Limb (tissue), 2 donors: Measurements from ENCODE around the gene ZFP36L2.

ENCODE experiments used
- DNase-seq, 2 donors: peaks; one replicate each; pipeline ENCODE4 v3.0.0-alpha.2; 2016; ENCODE audit errors: extremely low spot score in 2 of 2

Gene ZFP36L2

DNA sequence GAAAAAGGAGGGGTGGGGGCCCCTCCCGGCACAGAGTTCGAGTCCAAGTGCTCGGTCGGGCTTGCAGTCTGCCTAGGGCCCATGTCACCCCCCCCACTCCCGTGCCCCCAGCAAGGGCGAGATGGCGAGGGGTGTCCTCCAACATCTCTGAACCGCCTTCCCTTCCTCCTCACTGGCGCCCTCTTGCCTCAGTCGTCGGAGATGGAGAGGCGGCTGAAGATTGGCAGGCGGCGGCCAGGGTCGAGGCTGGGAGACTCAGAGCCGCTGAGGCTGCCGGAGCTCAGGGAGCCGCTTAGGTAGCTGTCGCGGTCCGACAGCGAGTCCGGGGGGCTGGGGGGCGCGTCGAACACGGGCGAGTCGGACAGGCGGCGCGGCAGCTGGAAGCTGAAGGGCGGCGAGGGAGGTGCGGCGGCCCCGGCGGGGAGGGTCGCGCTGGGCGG, 2.3 kb downstream of the ZFP36L2 start:
- DNase-seq, result peak in 1 of 2 donors; percentile 85

DNA sequence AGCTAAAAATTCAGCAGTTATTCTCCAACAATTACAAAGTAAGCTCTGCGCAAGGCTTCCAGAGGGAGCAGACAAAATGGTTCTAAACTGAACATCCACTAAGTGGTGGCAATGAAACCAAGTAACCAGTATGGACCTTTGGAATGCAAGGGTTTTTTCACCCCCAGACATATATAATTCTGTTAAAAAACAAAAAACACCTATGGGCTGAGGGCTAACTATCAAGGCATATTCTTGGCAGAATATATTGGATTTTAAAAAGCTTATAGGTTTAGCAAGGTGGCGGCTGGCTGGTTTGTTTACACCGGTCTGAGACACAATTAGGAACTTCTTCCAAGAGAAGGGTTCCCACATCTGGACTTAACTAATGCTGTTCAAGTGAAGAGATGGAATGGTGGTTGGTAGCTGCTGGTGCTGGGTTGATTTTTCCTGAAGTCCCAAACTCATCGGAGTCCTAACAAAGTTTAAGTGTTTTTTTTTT, 2.8 kb downstream of the ZFP36L2 start:
- DNase-seq, result no peak

DNA sequence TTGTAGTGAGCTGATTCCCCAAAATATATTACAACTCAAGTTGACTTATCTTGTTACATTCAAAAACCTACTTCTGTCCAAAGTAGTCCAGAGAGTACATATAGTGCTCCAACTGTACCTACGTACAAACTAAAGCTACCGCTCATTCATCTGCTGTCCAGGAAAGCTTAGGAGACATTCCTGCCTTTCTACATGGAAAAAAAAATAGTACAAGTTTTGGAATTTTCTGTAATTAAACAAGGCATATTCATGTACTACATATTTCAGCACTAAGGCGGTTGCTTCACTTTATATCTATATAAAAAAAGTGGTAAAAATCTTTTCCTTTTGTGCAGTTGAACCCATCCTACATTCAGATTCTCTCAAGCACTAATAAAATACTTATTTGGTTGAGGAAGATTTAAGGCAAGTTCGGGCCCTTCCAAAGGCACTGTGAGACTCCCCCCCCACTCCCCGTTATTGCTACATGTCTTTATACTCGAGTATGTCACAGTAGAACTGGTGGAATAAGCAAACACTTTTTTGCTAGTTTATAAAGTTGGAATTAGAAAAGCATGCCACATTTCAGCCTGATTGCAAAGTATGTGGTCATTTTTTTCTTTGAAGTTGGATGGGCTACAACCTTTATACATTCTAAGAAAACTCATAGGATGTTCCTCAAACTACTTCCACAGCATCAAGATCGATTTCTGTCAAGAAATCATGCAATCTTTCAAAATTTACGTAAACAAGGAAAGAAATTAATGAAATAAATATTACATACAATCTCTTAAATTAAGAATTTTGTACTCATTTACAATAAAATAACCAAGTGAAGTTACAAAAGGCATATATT, 3.7 kb downstream of the ZFP36L2 start:
- no peak for DNase-seq

DNA sequence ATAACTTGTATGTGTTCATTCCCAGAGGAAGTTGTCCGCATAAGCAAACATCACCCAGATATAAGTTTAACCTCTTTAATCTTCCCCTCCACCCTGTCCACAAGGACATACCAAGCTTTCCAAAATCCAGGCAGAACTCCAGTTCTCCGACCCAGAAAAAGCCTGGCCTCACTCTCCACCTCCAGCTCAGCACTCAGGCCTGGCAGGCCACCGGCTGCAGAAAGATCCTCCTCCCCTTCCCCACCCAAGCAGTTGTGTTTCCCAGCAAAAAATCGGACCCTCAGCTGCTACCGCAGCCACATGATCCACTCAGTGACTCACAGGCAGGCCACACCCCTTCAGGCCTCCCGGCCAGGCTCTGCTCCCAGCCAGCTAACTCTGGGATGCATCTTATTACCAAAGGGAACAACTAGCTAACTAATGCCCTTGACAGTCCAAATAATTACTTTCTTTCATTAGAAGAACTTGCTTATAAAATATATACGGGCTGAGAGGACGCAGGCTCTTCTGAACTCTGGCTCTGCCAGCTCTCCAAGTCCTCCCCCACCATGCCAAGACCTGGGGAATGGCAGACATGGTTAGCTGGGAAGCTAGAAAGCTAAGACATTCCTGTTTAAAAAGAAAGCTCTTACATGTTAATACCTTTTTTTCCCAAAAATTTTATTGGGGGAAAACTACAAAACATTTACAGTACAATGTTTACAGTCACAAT, 4.5 kb downstream of the ZFP36L2 start:
- peak; percentile 93 to 97 for DNase-seq

DNA sequence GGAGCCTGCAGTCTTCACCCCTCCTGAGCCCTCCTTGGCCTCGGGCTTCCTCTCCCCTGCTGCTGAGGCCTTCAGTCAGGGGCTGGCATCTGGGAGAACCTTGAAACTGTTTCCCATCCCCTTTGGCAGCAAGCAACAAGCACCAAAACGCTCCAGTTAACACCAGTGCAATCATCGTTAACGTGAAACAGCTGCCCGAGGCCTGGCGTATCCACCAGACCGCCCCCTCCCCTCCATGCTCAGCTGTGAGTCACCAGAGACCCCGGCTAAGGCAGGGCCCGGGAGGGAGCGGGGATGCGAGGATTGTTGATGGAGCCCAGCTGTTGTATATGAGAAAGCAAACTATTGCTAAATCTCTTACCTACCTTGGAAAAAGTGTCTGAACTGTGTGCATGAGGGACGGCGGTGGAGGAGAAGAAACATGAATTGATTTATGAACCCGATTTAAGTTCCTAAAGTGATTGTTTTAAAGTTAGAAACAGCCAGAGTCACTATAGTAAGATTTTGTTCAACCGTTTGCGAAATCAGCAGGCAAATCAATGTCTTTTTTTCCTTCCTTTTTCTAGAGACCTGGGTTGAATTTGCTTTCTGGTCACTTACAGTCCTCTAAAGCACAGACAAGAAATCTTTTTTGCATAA, 5.2 kb downstream of the ZFP36L2 start:
- DNase-seq, result peak; percentile 88 to 91

DNA sequence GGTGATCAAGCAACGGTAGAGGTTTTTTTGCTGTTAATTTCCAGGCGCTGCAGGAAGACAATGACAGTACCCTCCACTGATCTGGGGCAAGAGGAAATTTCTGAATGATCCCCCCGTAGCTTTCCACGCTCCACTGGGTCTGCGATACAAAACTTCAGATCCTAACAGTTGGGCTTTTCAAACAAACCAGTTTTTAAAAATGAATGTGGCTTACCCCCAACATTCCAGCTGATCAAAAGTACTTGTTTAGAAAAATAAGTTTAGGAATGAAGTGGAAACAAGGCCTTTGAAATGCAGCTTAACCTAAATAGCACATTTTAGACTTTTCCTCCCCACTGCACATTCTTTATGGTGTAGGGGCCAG, 5.7 kb downstream of the ZFP36L2 start:
- no peak for DNase-seq

DNA sequence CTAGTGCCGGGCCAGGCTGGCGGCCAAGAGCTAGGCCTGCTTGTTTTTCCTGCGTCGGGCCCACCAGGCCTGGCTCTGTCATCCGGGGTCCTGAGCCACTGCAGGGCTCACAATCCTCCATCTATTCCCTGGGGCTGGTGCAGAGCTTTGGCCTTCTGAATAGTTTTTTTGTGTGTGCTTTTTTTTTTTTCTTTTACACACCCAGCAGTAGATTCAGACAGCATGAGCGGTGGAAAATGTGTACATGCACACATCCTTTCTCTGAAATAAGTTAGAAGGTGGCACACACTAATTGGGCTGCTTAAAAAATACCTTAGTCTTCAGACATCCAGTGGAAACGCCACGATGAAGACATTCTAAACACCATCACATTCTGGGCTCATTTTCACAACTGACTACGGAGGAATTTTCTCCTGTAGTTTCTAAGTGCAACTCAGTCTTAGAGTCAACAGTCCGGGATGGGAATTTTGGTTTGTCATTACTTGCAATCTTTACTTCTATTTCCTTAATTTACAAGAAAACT, 6.1 kb downstream of the ZFP36L2 start:
- no peak for DNase-seq

DNA sequence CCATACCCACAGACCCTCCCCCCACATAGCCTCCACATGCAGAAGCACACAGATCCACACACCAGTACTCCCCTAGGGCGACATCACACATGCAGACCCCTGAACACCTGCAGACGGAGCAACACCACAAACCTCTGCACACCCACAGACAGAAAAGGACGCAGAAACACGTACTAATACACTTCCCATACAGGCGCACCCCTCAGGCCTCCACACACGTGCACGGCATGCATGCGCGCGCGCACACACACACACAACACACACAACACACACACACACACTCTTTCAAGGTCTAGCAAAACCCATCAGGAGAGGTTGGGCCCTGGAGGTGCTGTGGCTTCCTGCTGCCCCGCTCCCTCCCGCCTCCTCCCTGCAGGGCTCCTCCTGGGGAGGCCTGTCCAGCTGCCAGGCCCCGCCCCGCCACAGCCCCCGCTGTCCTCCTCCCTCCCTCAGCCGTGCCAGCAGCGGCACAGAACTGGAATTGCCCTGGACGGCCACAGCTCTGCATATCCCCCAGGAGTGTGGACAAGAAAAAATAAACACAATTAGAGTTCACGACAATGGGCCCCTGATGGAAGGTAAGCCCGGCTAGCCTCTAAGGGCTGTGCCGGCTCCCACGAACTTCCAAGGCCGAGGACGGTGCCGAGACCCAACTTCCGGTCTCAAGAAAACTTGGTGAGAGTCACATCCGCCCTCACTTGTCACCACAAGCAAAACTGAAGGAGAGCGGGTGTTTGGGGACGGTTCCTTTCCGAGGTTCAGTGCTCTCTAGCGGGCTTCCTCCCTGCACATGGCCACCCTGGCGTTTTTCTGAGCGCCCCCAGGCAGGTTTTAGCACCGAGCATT, 6.8 kb downstream of the ZFP36L2 start:
- peak in 1 of 2 donors; percentile 83 for DNase-seq

DNA sequence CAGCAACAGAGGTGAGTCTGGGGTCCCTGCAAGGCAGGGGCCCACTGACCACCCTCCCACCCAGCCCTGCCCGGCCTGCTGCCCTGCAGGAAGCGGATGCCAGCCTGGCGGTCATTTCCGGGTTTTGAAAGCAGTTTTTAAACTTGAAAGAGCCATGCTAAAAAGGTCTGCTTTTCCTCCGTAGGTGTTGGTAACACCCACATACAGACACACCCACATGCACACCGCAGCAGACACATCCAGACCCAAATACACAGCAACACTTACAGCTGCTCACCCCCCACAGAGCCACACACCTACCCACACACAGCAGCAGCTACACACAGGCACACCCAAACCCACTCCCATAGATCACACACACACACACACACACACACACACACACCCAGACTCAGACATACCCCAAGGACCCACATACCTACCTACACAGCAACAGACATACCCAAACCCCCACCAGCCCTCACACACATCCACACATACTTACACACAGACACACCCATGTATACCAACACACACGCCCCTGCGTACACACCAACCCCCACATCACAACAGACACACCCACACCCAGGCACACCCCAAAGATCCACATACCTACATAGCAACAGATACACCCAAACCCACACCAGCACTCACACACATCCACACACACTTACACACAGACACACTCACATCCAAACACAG, 7.6 kb downstream of the ZFP36L2 start:
- DNase-seq, result peak in 1 of 2 donors; percentile 59

DNA sequence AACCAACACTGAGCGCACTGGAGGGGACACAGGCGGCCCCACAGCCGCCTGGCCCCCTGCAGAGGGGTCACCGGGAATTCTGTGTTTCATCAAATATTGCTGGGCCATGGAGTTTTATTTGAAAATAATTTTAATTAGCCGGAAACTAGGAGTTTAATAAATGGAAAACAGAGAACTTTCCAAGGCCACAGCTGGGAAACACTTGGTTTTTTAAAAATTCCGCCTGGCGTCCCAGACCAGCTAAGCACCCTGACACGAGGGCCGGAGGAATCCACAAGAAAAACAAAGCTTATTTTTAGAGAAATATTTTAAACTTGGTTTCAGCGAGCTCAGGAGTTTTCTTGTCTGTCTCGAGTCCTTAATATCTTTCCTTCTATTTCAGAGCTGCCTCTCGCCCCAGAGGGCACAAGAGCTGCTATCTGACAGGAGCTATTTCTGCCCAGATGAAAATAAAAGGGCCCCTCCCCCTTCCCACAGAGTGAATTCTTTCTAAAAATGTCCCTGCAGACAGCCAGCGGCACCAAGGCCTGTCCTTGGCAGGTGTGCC, 8.2 kb downstream of the ZFP36L2 start:
- DNase-seq, result peak in 1 of 2 donors; percentile 59

DNA sequence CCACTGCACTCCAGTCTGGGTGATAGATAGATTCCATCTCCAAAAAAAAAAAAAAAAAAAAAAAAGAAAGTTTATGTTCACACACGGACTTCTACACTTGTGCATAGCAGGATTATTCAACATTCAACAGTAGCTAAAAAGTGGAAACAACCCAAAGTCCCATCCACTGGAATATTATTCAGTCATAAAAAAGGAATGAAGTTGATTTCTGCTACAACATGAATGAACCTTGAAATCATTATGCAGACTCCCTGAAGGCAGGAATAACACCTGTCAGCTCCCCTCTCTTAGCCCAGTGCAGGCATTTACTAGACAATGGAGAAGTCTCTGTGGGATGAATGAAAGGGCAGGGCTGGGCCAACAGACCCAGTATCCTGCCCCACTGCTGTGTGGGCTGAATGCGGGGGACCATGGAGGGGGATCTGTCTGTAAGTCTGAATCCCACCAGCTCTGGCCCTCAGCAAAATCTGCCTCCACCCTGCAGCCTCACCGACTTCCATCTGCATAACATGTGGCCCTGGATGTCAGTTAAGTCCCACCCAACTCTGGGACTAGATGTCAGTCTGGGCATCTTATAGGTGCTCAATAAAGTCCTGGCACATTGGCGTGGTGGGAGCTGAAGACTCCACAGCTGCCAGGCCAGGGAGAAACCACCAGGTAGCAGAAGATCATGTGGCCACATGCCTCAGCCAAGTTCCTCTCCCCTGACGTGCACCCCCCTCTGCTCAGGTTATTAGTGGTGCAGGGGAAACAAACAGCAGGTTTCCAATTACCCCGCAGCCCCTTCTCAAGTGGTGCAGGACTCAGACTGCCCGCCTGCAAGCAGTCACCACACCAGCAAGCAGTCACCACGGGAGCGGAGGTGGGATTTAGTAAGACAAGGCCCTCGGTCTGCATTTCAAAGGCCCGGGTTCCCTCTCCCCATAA, 8.9 kb downstream of the ZFP36L2 start:
- peak in 1 of 2 donors; percentile 68 for DNase-seq

DNA sequence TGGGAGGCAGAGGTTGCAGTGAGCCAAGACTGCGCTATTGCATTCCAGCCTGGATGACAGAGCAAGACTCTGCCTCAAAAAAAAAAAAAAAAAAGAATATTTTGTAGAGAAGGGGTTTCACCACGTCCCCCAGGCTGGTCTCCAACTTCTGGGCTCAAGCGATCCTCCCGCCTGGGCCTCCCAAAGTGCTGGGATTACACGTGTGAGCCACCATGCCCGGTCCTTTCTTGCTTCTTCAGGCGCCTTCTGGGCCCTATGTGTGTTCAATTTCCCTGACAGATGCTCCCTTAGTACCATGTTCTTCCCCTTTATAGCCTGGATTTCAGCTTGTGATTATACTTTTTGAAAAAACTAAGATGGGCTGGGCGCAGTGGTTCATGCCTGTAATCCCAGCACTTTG, 9.8 kb downstream of the ZFP36L2 start:
- DNase-seq, result no peak

DNA sequence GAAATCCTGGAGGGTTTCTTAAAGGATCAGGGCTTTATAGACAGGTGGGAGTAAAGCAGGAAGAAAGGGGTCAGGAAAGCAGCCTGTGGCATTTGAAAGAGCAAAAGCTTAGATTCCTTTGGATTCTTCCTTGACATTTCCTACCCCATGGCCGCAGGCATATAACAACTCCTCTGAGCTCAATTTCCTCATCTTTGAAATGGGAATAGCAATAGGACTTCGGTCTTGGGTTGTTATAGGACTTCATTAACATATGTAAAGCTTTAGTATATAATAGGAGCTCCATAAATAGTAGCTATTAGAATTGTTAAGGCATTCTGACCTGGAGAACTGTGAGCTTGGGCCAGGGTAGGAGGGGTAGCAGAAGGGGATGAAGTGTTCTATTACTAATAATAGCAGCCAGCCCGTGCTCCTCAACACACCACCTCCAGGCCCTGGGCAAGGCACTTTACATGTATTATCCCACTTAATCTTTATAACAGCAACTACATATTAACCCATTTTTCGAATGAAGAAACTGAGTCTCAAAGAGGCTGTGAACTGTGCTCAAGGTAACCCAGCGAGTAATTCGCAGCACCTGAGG, 10.6 kb downstream of the ZFP36L2 start:
- DNase-seq, result no peak

DNA sequence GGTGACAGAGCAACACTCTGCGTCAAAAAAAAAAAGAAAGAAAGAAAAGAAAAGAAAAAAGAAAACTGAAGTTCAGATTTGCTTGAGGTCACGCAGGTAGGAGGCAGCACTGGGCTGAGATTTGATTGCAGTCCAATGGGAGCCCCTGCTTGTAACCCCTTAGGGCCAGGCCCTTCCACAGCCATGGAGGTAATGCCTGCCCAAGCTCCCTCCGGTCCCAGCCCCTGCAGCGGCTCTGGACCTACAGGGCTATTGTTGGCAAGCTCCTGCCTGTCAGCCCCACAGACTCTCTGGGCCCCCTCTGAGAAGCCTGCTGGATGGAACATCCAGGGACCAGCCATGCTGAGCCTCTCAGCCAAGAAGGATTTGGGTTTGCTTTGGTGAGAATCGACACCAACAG, 12.2 kb downstream of the ZFP36L2 start:
- DNase-seq, result no peak

DNA sequence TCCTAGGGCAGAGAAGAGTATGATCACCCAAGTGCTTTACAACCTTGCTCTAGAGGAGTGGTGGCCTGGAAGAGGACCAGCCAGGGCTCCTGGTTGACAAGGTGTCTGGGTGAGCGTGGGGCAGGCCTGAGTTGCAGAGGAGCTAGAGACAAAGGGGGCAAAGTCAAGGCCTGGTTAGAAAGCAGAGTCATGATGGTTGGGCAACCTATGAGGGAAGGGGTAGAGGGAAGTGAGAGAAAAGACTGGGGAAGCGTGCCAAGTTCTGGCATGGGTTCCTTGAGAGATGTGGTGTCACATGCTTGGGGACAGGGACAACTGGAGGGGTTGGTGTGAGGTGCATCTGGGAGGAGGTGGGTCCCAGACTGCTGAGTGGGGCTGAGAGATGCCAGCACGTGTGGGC, 13.5 kb downstream of the ZFP36L2 start:
- no peak for DNase-seq

DNA sequence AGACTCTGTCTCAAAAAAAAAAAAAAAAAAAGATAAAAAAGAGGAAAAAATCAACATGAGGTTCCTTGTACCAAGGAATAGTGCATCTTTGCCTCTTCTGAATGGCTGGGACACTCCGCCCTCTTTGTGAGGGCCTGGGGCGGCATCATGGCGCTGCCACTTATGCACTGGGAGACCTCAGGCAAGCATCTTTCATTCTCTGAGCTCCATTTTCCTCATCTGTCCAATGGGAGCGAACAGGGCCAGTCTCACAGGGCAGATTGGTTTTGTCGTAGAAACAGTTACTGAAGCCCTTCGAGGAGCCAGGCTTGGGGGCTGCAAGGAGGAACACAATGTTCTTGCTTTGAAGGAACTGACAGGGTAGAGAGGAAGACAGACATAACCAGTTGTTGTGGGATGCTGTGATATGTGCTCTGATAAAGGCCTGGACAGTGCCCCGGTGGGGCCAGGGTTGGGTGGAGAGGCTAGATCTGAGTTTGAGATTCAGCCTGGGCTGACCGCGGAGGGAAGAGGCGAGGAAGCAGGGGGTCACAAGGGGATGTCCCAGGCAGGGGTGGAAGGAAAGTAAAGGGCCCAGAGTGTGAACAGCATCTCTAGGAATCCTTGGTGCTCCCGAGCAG, 14.1 kb downstream of the ZFP36L2 start:
- no peak for DNase-seq

DNA sequence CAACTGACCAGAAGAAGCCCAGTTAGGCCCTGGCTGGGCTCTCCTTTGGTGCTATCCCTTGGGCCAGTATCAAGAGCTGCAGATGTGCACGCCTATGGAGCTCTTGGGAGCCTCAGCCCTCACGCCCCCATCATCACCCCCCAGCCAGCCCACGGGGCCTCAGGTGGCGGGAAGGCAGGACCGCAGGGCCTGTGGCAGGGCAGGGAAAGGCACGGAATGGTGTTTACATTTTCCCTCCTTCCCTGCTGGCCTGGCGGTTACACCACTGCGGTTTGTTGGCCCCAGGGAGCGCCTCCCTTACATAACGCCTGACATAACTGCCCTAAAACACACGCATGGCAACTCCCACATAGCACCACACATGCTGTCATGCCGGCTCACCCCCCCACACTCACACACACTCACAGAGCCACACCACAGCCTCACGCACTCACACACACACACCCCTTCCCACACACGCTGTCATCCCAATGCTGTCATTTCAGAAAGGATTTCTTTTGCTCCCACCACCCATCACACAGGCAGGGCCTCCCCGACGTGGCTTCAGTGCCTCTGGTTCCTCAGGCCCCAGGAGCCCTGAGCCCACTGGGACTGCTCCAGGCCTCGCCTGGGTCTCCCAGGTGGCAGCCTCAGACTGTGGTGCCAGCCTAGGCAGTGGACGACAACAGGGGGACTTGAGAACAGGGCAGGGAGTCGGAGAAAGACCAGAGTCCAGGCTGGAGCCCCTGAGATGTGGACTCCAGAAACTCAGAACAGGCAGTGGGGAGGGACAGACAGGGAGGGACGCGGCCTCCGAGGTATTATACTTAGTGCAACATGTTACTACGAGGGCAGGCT, 15.7 kb downstream of the ZFP36L2 start:
- DNase-seq, result peak in 1 of 2 donors; percentile 73
